ENCODE data around the gene CYB561D2.
A peak's percentile ranks its signal among the peaks of the same experiment; 100 is the strongest.

CYB561D2 gene

DNA sequence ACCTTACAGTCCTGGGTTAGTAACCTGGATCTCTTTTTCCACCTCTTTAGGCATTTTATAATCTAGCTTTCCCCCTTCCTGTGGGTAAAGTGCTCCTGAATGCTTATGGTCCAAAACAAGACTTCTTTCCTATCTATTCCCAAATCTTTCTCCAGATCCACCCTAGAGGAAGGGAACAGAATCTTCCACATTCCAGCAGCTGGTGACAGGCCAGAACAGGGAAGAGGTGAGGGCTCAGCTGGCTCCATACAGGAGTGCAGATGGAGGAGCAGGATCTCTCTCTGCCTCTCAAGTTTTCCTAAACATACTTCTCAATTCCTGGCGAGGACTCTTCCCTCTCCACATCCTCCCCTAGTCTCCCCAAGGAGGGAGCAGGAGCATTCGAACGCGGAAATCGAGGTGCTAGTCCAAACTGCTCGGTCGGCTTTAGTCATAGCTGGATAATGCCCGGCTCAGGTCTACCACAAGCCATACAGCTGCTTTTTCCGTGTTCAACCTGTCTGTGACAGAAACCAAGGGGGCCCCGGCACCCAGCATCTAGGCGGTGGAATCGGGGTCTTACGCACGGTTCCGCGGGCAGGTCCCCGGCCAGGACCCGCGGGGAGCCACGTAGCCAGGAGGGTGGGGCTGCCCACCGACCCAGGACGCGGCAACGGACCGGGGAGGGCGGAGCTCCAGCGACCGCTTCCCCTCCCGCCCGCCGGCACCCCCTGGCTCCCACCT lies 14.0 kb upstream of the CYB561D2 start:
- peak overlapping the region; percentile 88 for H3K9ac ChIP-seq (ENCODE audit: low read length)
- H2AFZ ChIP-seq (ENCODE audit: low read depth, low read length, severe bottlenecking) = peak overlapping the region; percentile 8
- peaks cover 42% of the 10 kb centered on the region for H3K79me2 ChIP-seq (ENCODE audit: insufficient read depth, low read length)
- peaks cover 12% of the 10 kb centered on the region; the same call in 1 of the 2 replicates for H3F3A ChIP-seq (ENCODE audit: insufficient read depth)
- no peak for TF ChIP-seq CTCF (IDR thresholded peaks at IDR 0.05; ENCODE audit: insufficient read depth, low read length, poor library complexity, severe bottlenecking)
- no peak for TF ChIP-seq EZH2phosphoT487 (conservative IDR thresholded peaks at IDR 0.05; ENCODE audit: low read length)
- H3K27ac ChIP-seq (ENCODE audit: low read depth, low read length) = peak overlapping the region; percentile 77
- no peaks in the 10 kb centered on the region for H3K27me3 ChIP-seq (ENCODE audit: low read length)
- H3K4me2 ChIP-seq (ENCODE audit: low read depth, low read length, poor library complexity, severe bottlenecking) = peak overlapping the region; percentile 81
- no peaks in the 10 kb centered on the region for H3K36me3 ChIP-seq (ENCODE audit: low read length)
- no peaks in the 10 kb centered on the region; the same call in 1 of the 2 replicates for H4K20me1 ChIP-seq (ENCODE audit: low read depth, low read length)
- H3K9me2 ChIP-seq (replicated peaks; ENCODE audit: insufficient read depth, low read length) = no peaks in the 10 kb centered on the region
- peak overlapping the region; percentile 88 for H3K4me3 ChIP-seq (ENCODE audit: insufficient read depth, low read length, poor library complexity, severe bottlenecking)
- no peaks in the 10 kb centered on the region for H3K9me3 ChIP-seq (ENCODE audit: insufficient read depth, low read length)

- H3K9ac ChIP-seq (ENCODE audit: low read length) = peak overlapping the region; percentile 88
- no peak for TF ChIP-seq CTCF (IDR thresholded peaks at IDR 0.05; ENCODE audit: insufficient read depth, low read length, poor library complexity, severe bottlenecking)
- TF ChIP-seq EZH2phosphoT487 (conservative IDR thresholded peaks at IDR 0.05; ENCODE audit: low read length) = no peak
- H3K79me2 ChIP-seq (ENCODE audit: insufficient read depth, low read length) = peaks cover 42% of the 10 kb centered on the region
- H3K4me2 ChIP-seq (ENCODE audit: low read depth, low read length, poor library complexity, severe bottlenecking) = peak overlapping the region; percentile 81
- peak overlapping the region; percentile 88 for H3K4me3 ChIP-seq (ENCODE audit: insufficient read depth, low read length, poor library complexity, severe bottlenecking)
- H3K9me2 ChIP-seq (replicated peaks; ENCODE audit: insufficient read depth, low read length) = no peaks in the 10 kb centered on the region
- peaks cover 12% of the 10 kb centered on the region; the same call in 1 of the 2 replicates for H3F3A ChIP-seq (ENCODE audit: insufficient read depth)
- H3K9me3 ChIP-seq (ENCODE audit: insufficient read depth, low read length) = no peaks in the 10 kb centered on the region
- H3K27ac ChIP-seq (ENCODE audit: low read depth, low read length) = peak overlapping the region; percentile 77
- peak overlapping the region; percentile 72 for H2AFZ ChIP-seq (ENCODE audit: low read depth, low read length, severe bottlenecking)
- no peaks in the 10 kb centered on the region; the same call in 1 of the 2 replicates for H4K20me1 ChIP-seq (ENCODE audit: low read depth, low read length)
- no peaks in the 10 kb centered on the region for H3K36me3 ChIP-seq (ENCODE audit: low read length)
- no peaks in the 10 kb centered on the region for H3K27me3 ChIP-seq (ENCODE audit: low read length)
Observed at GRCh38 chr3:50337175-50337861, 13.3 kb upstream of the CYB561D2 start.

DNA sequence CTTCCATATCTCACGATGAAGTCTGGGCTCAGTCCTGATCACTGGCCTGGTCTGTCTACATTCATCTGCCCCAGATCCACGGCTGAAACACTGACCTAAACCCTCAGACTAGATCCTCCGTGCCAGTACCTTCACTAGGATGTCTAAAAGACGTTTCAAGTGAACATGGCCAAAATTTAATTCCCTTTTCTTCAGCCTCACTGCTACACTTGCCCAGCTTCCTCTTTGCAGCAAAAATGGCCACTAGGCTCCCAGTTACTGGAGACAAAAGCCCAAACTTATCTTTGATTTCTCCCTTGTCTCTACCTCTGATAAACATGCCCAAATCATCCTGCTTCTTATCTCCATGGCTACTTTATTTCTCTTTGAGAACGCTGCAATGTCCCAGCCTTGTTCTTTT lies 11.7 kb upstream of the CYB561D2 start:
- H3K27me3 ChIP-seq (ENCODE audit: low read length) = no peaks in the 10 kb centered on the region
- H3F3A ChIP-seq (ENCODE audit: insufficient read depth) = peaks cover 12% of the 10 kb centered on the region; the same call in 1 of the 2 replicates
- no peaks in the 10 kb centered on the region for H3K36me3 ChIP-seq (ENCODE audit: low read length)
- H3K9me3 ChIP-seq (ENCODE audit: insufficient read depth, low read length) = no peaks in the 10 kb centered on the region
- TF ChIP-seq CTCF (IDR thresholded peaks at IDR 0.05; ENCODE audit: insufficient read depth, low read length, poor library complexity, severe bottlenecking) (no peak), EZH2phosphoT487 (conservative IDR thresholded peaks at IDR 0.05; ENCODE audit: low read length) (no peak)
- no peaks in the 10 kb centered on the region; the same call in 1 of the 2 replicates for H4K20me1 ChIP-seq (ENCODE audit: low read depth, low read length)
- H3K9me2 ChIP-seq (replicated peaks; ENCODE audit: insufficient read depth, low read length) = no peaks in the 10 kb centered on the region
- H3K27ac ChIP-seq (ENCODE audit: low read depth, low read length) = no peak overlapping the region
- H3K4me2 ChIP-seq (ENCODE audit: low read depth, low read length, poor library complexity, severe bottlenecking) = peak overlapping the region; percentile 81
- peak overlapping the region; percentile 88; the same call in 1 of the 2 replicates for H3K9ac ChIP-seq (ENCODE audit: low read length)
- H3K79me2 ChIP-seq (ENCODE audit: insufficient read depth, low read length) = peaks cover 32% of the 10 kb centered on the region
- H3K4me3 ChIP-seq (ENCODE audit: insufficient read depth, low read length, poor library complexity, severe bottlenecking) = no peak overlapping the region
- H2AFZ ChIP-seq (ENCODE audit: low read depth, low read length, severe bottlenecking) = no peak overlapping the region

Data from SU-DHL-6 (cell line).